NT2/D1 (cell line): ENCODE measurements around the gene CYP2A7.
"Not testable (repeated sequence)": the region's sequence is repeated elsewhere in the genome, so short reads cannot be mapped to it uniquely, and the experiment has no call there.

ENCODE experiments used
- YY1 ChIP-seq: IDR thresholded peaks from 2 replicates; pipeline ENCODE4 v1.6.1; 2011; ENCODE audit not compliant: insufficient read length, insufficient read depth
- ZNF274 ChIP-seq: IDR thresholded peaks from 2 replicates; pipeline ENCODE4 v1.6.1; 2011; ENCODE audit warnings: mild to moderate bottlenecking, low read depth, low read length

DNA sequence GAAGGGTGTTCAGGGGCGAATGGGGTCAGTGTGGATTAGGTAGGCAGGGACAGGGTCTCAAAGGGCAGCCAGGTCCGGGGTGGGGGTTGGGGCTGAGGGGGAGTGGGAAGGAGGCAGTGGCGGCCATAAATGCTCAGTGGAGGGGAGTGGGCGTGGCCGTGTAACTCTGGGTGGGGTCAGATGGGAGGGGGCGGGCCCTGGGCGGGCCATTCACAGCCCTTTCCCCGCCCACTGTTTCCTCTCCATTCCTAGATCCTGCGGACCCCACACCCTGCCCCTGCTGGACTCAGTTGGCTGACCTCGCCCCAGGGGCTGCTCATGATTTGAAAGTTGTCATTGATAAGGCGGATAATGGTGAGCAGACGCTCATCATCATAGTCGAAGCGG, 55.7 kb downstream of the CYP2A7 start:
- TF ChIP-seq ZNF274, YY1: not testable (repeated sequence)
